ENCODE results near the gene REXO1. TPM values are rescaled to one million over a fixed set of nuclear protein-coding genes. Genes with fewer than 3 reads are reported as not detected.

Gene REXO1
- total and polyA plus RNA-seq, 2 donors (not counting 3 experiments of a cell fraction or from before 2014, with no cell fraction given): 41.1 to 56.9 TPM

GRCh38 chr19:1826557-1827521 lies 21.4 kb downstream of the REXO1 start:
- Histone ChIP-seq H3K27me3 (ENCODE audit: control insufficient read depth in 2 of 2, insufficient read depth in 2 of 2, low read length in 2 of 2) (no peaks in the 10 kb centered on the region), H4K20me1 (replicated peaks; ENCODE audit: control insufficient read depth, extremely low read depth, insufficient read depth, low read length) (no peaks in the 10 kb centered on the region), H3K9ac (replicated peaks; ENCODE audit: extremely low read depth, insufficient read depth, low read length) (no peak overlapping the region), H3K4me1 (ENCODE audit: control insufficient read depth, extremely low read depth, insufficient read depth, low read length) (no peaks in the 10 kb centered on the region), H2AFZ (ENCODE audit: low read depth, low read length) (no peak overlapping the region), H3K9me1 (replicated peaks; ENCODE audit: control insufficient read depth, extremely low read depth, insufficient read depth, low read length) (no peaks in the 10 kb centered on the region), H3K9me3 (replicated peaks; ENCODE audit: control insufficient read depth, insufficient read depth, low read length) (no peaks in the 10 kb centered on the region), H3K27ac (ENCODE audit: insufficient read depth, low read depth, low read length) (no peak overlapping the region), H3K79me2 (ENCODE audit: control insufficient read depth, insufficient read depth, low read length) (peaks cover 12% of the 10 kb centered on the region), H3K4me2 (ENCODE audit: insufficient read depth, low read length) (no peak overlapping the region), H3K4me3 (replicated peaks in 1 of 3; ENCODE audit: insufficient read depth in 1 of 3, low read depth in 1 of 3, low read length in 3 of 3) (no peak overlapping the region), H3K36me3 (ENCODE audit: control insufficient read depth in 2 of 2, extremely low read depth in 1 of 2, insufficient read depth in 2 of 2, low read length in 2 of 2) (peaks cover 0 to 25% of the 10 kb centered on the region in 2 experiments)
- intact Hi-C loops (cut with micrococcal nuclease): loop anchor here (1.0 to 5.0 kb wide), 2 partner anchors 13 to 40 kb away; no protein-coding TSS in a partner anchor
- CTCF ChIA-PET: interaction anchor here (0.8 to 4.6 kb wide), 39 partner anchors 8 to 329 kb away, joined by 3 to 83 read pairs (median 5); no protein-coding TSS in a partner anchor
- DNase-seq (ENCODE audit: low read depth, low spot score) (no peak), FAIRE-seq (no peak)
- dilution Hi-C loops (cut with MboI; ENCODE audit: extremely low pct_ligation_motif_present, low sequenced_read_pairs): no loop called here
- no peak for TF ChIP-seq CTCF (IDR thresholded peaks at IDR 0.05; ENCODE audit: extremely low read depth in 1 of 2, insufficient read depth in 1 of 2, low read depth in 1 of 2, low read length in 2 of 2)
- no peak for TF ChIP-seq MAX (IDR thresholded peaks at IDR 0.05; ENCODE audit: insufficient read depth, insufficient read length)
- TF ChIP-seq JUN (IDR thresholded peaks at IDR 0.05; ENCODE audit: borderline replicate concordance, insufficient read depth, insufficient read length, low read depth): no peak
- no peak for TF ChIP-seq FOS (IDR thresholded peaks at IDR 0.05; ENCODE audit: borderline replicate concordance, insufficient read depth, low read length)
- TF ChIP-seq POLR2A (IDR thresholded peaks at IDR 0.05; ENCODE audit: low read depth, low read length): no peak
- no peak for TF ChIP-seq EZH2 (IDR thresholded peaks at IDR 0.05; ENCODE audit: borderline replicate concordance, low read depth, low read length, severe bottlenecking)
- no peak for TF ChIP-seq POLR2AphosphoS5 (IDR thresholded peaks at IDR 0.05; ENCODE audit: insufficient read depth, low read depth, low read length)
- no peak for TF ChIP-seq GATA2 (IDR thresholded peaks at IDR 0.05; ENCODE audit: insufficient read depth, insufficient read length, low read depth, low read length)
- no peak for TF ChIP-seq MYC (IDR thresholded peaks at IDR 0.05; ENCODE audit: low read depth, low read length)
- BruUV-seq (replicated peaks): no TSS peak
- POLR2A ChIA-PET: interaction anchor here (0.6 kb wide), 1 partner anchor 523 kb away, joined by 9 read pairs; no protein-coding TSS in a partner anchor

Data from endothelial cell of umbilical vein (primary cell).